GM12878 (cell line): ENCODE measurements around the gene MYMK.

Source experiments
- CBX5 ChIP-seq: sonication (generic); IDR thresholded peaks from 2 replicates; pipeline ENCODE4 v1.6.1; 2016; ENCODE audit warnings: low read depth, moderate library complexity, mild to moderate bottlenecking, inconsistent platforms
- EZH2 ChIP-seq: IDR thresholded peaks from 2 replicates; pipeline ENCODE4 v1.6.1; 2012; ENCODE audit warnings: low read depth, mild to moderate bottlenecking, control low read depth, inconsistent platforms, low read length, borderline replicate concordance; ENCODE audit not compliant: control insufficient read depth
- JUND ChIP-seq: IDR thresholded peaks from 2 replicates; pipeline ENCODE4 v1.6.1; 2012; ENCODE audit warnings: low read depth, mild to moderate bottlenecking, low read length, improper control_type of control experiment, moderate library complexity
- NFIC ChIP-seq: IDR thresholded peaks from 2 replicates; pipeline ENCODE4 v1.6.1; 2012; ENCODE audit warnings: low read depth, mild to moderate bottlenecking, inconsistent platforms, low read length, moderate library complexity
- POLR2AphosphoS5 ChIP-seq: IDR thresholded peaks from 2 replicates; pipeline ENCODE4 v1.6.1; 2011; ENCODE audit warnings: mild to moderate bottlenecking, low read length, inconsistent platforms
- SMAD1 ChIP-seq: fragments of 450-650 bp; IDR thresholded peaks from 2 replicates; pipeline ENCODE4 v1.6.1; 2018; ENCODE audit warnings: mild to moderate bottlenecking, low read depth; ENCODE audit not compliant: partially characterized antibody
- STAT3 ChIP-seq: IDR thresholded peaks from 2 replicates; pipeline ENCODE4 v1.6.1; 2011; ENCODE audit warnings: low read depth, low read length, improper control_type of control experiment
- TAF1 ChIP-seq: IDR thresholded peaks from 2 replicates; pipeline ENCODE4 v1.6.1; 2011; ENCODE audit warnings: mild to moderate bottlenecking, low read depth, low read length, borderline replicate concordance
- YY1 ChIP-seq: IDR thresholded peaks from 2 replicates; pipeline ENCODE4 v1.6.1; 2011; ENCODE audit warnings: low read depth, mild to moderate bottlenecking, low read length
- TF ChIP-seq, protein P1 (sequence below), 3 experiments: IDR thresholded peaks in 2 of 3; conservative IDR thresholded peaks in 1 of 3; 2 replicates each; pipeline ENCODE4 v1.5.1; 2011; ENCODE audit warnings: low read depth in 3 of 3, low read length in 3 of 3, mild to moderate bottlenecking in 3 of 3, control low read depth in 2 of 3, moderate library complexity in 2 of 3, inconsistent platforms in 1 of 3, mixed read lengths in 1 of 3; ENCODE audit not compliant: control insufficient read depth in 2 of 3, insufficient read depth in 1 of 3; ENCODE audit errors: extremely low read depth in 1 of 3

DNA sequence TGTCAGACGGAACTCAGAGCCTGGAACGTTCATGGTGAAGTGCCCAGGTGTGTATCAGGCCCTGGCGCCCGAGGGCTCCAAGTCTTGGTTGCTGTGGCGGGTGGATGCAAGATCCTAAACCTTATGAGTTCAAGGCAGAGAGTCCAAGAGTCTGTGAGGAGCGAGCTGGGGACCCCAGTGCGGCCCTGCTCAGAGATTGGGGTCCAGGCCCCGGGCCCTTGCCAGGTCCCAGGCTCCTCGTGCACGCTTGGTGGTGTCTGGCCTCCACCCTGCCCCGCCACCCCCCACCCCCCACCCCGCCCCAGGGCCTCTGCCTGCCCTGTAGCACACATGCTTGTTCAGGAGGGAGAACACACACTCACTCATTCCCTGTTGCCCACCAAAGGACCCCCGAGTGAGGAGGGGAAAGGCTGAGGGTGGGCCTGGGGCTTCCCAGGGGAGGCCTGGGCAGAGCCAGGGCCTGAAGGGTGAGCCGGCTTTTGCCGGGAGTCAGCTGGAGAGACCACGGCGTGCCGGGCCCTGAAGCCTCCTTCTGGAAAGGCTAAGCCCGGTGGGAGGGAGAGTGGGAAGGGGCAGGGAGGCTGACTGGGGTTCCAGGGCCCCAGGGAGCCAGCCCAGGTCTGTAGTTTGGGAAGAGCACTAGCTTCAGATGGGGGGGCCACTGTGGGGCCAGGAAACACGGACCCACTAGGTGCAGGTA lies 47.3 kb upstream of the MYMK start:
- TF ChIP-seq NFIC (no peak), SMAD1 (no peak), YY1 (no peak), POLR2AphosphoS5 (no peak), EZH2 (no peak), JUND (no peak), CBX5 (no peak), TAF1 (no peak), STAT3 (no peak)
- TF ChIP-seq, protein P1, sequence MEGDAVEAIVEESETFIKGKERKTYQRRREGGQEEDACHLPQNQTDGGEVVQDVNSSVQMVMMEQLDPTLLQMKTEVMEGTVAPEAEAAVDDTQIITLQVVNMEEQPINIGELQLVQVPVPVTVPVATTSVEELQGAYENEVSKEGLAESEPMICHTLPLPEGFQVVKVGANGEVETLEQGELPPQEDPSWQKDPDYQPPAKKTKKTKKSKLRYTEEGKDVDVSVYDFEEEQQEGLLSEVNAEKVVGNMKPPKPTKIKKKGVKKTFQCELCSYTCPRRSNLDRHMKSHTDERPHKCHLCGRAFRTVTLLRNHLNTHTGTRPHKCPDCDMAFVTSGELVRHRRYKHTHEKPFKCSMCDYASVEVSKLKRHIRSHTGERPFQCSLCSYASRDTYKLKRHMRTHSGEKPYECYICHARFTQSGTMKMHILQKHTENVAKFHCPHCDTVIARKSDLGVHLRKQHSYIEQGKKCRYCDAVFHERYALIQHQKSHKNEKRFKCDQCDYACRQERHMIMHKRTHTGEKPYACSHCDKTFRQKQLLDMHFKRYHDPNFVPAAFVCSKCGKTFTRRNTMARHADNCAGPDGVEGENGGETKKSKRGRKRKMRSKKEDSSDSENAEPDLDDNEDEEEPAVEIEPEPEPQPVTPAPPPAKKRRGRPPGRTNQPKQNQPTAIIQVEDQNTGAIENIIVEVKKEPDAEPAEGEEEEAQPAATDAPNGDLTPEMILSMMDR (IDR thresholded peaks at IDR 0.05 in 2 of 3, conservative IDR thresholded peaks at IDR 0.05 in 1 of 3; ENCODE audit: control insufficient read depth in 2 of 3, extremely low read depth in 1 of 3, insufficient read depth in 1 of 3, low read depth in 3 of 3, low read length in 3 of 3), result no peak
